GM23248 (cell line): ENCODE measurements around the gene MED20.

Experiments
- EZH2 ChIP-seq: fragments of 200-600 bp; sonication (generic); IDR thresholded peaks from 2 replicates; pipeline ENCODE4 v1.6.1; 2018; ENCODE audit warnings: antibody characterized with exemption, mild to moderate bottlenecking; ENCODE audit not compliant: insufficient read depth, poor library complexity, severe bottlenecking
- EZH2phosphoT487 ChIP-seq: fragments of 200-600 bp; sonication (generic); IDR thresholded peaks from 2 replicates; pipeline ENCODE4 v1.6.1; 2018; ENCODE audit warnings: antibody characterized with exemption, moderate library complexity, mild to moderate bottlenecking, low read depth; ENCODE audit not compliant: insufficient read depth

GRCh38 chr6:41932378-41932777 lies 11.4 kb upstream of the MED20 start:
- TF ChIP-seq EZH2phosphoT487 (no peak), EZH2 (no peak)
